CD14-positive monocyte (primary cell): ENCODE results near the gene AOAH. TPM values are rescaled to one million over a fixed set of nuclear protein-coding genes. Genes with fewer than 3 reads are reported as not detected.
A peak's percentile ranks its signal among the peaks of the same experiment; 100 is the strongest.

Experiments
- DNase-seq, 3 donors: peaks; one replicate each; pipeline ENCODE4 v3.0.0-alpha.2; 2011 to 2022
- H2AFZ ChIP-seq: 2 replicates; pipeline ENCODE4 v1.6.0; 2012; ENCODE audit warnings: mild to moderate bottlenecking, low read depth, low read length, inconsistent platforms; ENCODE audit not compliant: insufficient read depth, poor library complexity, severe bottlenecking
- H3K27ac ChIP-seq, 2 donors: 1 replicate in 1 of 2; 2 replicates in 1 of 2; pipeline ENCODE4 v1.5.1; 2012 to 2013; ENCODE audit warnings: low read length in 2 of 2, control low read depth in 1 of 2, inconsistent platforms in 1 of 2, low read depth in 1 of 2, mild to moderate bottlenecking in 1 of 2
- H3K27me3 ChIP-seq, 2 donors: one replicate each; pipeline versions ENCODE4 v1.6.0 to v1.6.1; 2011 to 2013; ENCODE audit warnings: low read length in 2 of 2; ENCODE audit not compliant: control insufficient read depth in 2 of 2, insufficient read depth in 2 of 2
- H3K36me3 ChIP-seq, 2 donors: replicated peaks in 1 of 2; 1 replicate in 1 of 2; 2 replicates in 1 of 2; pipeline versions ENCODE4 v1.5.1 to v1.6.1; 2012 to 2013; ENCODE audit warnings: low read length in 2 of 2, control low read depth in 1 of 2, inconsistent platforms in 1 of 2, mild to moderate bottlenecking in 1 of 2; ENCODE audit not compliant: insufficient read depth in 2 of 2, control insufficient read depth in 1 of 2
- H3K4me1 ChIP-seq, 2 donors: 1 replicate in 1 of 2; 2 replicates in 1 of 2; pipeline versions ENCODE4 v1.5.1 to v1.6.1; 2012 to 2013; ENCODE audit warnings: low read length in 2 of 2, control low read depth in 1 of 2, inconsistent platforms in 1 of 2, mild to moderate bottlenecking in 1 of 2, moderate library complexity in 1 of 2; ENCODE audit not compliant: insufficient read depth in 2 of 2, control insufficient read depth in 1 of 2
- H3K4me2 ChIP-seq: replicated peaks from 2 replicates; pipeline ENCODE3; 2012; ENCODE audit warnings: low read length, moderate library complexity, mild to moderate bottlenecking; ENCODE audit not compliant: poor library complexity, severe bottlenecking; ENCODE audit errors: extremely low read depth
- H3K4me3 ChIP-seq, 3 experiments: fragments of 200-600 bp in 1 of 3; sonication (generic) in 1 of 3; replicated peaks in 1 of 3; 1 replicate in 2 of 3; 2 replicates in 1 of 3; pipeline ENCODE4 v1.5.1; 2011 to 2013; ENCODE audit warnings: low read length in 3 of 3, mild to moderate bottlenecking in 3 of 3, control low read depth in 2 of 3, low read depth in 2 of 3, inconsistent platforms in 1 of 3, moderate library complexity in 1 of 3
- H3K79me2 ChIP-seq: 2 replicates; pipeline ENCODE4 v1.6.0; 2012; ENCODE audit warnings: mild to moderate bottlenecking, control low read depth, inconsistent platforms, low read length, moderate library complexity; ENCODE audit not compliant: insufficient read depth
- H3K9ac ChIP-seq: 2 replicates; pipeline ENCODE4 v1.6.0; 2017; ENCODE audit warnings: low read length, mild to moderate bottlenecking; ENCODE audit not compliant: insufficient read depth, poor library complexity, severe bottlenecking
- H3K9me3 ChIP-seq, 2 donors: replicated peaks in 1 of 2; 1 replicate in 1 of 2; 2 replicates in 1 of 2; pipeline versions ENCODE4 v1.5.1 to v1.6.1; 2012 to 2013; ENCODE audit warnings: low read length in 2 of 2, control low read depth in 1 of 2; ENCODE audit not compliant: control insufficient read depth in 1 of 2, insufficient read depth in 1 of 2
- H4K20me1 ChIP-seq: 2 replicates; pipeline ENCODE4 v1.6.0; 2012; ENCODE audit warnings: mild to moderate bottlenecking, low read length, control low read depth, moderate library complexity; ENCODE audit not compliant: insufficient read depth
- H3K27ac Mint-ChIP-seq, 7 donors: one replicate each; pipeline ENCODE4 v1.8.0; 2020; ENCODE audit warnings: mild to moderate bottlenecking in 7 of 7, mixed read lengths in 7 of 7, moderate library complexity in 6 of 7, inconsistent platforms in 2 of 7
- H3K27me3 Mint-ChIP-seq, 3 donors: one replicate each; pipeline ENCODE4 v1.8.0; 2021 to 2022; ENCODE audit warnings: low read depth in 3 of 3, mild to moderate bottlenecking in 3 of 3, mixed read lengths in 3 of 3, moderate library complexity in 3 of 3, inconsistent platforms in 1 of 3
- H3K36me3 Mint-ChIP-seq, 2 donors: one replicate each; pipeline ENCODE4 v1.8.0; 2020; ENCODE audit warnings: mixed read lengths in 2 of 2, inconsistent platforms in 1 of 2, mild to moderate bottlenecking in 1 of 2
- H3K4me1 Mint-ChIP-seq: one replicate; pipeline ENCODE4 v1.8.0; 2020; ENCODE audit warnings: mild to moderate bottlenecking, mixed read lengths
- H3K4me3 Mint-ChIP-seq, 2 donors: one replicate each; pipeline ENCODE4 v1.8.0; 2020; ENCODE audit warnings: mild to moderate bottlenecking in 2 of 2, mixed read lengths in 2 of 2, moderate library complexity in 1 of 2
- H3K9me3 Mint-ChIP-seq, 7 donors: one replicate each; pipeline ENCODE4 v1.8.0; 2020 to 2022; ENCODE audit warnings: mixed read lengths in 7 of 7, mild to moderate bottlenecking in 6 of 7, moderate library complexity in 6 of 7, inconsistent platforms in 2 of 7
- WGBS: methylation state at CpG from one replicate; pipeline ENCODE4 v1.1.5; 2013; ENCODE audit warnings: missing lambda C conversion rate; ENCODE audit not compliant: insufficient coverage; 5-methylcytosine and 5-hydroxymethylcytosine counted together
- intact Hi-C, 2 donors: fragments of 100-400 bp; cut with micrococcal nuclease; formaldehyde crosslinking; loops; one replicate each; pipeline versions ENCODE4 v1.15.0 to v1.15.1; 2023
- polyA plus RNA-seq, 3 donors: library from polyadenylated mRNA; depleted of rRNA in 1 of 3; unstranded in 2 of 3; stranded (reverse) in 1 of 3; fragments of 300-500 nt in 2 of 3; fragments of >200 nt in 1 of 3; fragmentation: Illumina TruSeq in 2 of 3; gene quantifications; 1 replicate in 2 of 3; 2 replicates in 1 of 3; pipeline ENCODE4 v1.2.3, GENCODE V29; 2012 to 2021
- TF ChIP-seq, protein P1 (sequence below): fragments of 200-600 bp; IDR thresholded peaks from one replicate; pipeline ENCODE4 v1.8.0; 2022; ENCODE audit warnings: antibody characterized with exemption, mild to moderate bottlenecking

The AOAH gene
- polyA plus RNA-seq, 3 donors = 305 to 467 (median 349) TPM

DNA sequence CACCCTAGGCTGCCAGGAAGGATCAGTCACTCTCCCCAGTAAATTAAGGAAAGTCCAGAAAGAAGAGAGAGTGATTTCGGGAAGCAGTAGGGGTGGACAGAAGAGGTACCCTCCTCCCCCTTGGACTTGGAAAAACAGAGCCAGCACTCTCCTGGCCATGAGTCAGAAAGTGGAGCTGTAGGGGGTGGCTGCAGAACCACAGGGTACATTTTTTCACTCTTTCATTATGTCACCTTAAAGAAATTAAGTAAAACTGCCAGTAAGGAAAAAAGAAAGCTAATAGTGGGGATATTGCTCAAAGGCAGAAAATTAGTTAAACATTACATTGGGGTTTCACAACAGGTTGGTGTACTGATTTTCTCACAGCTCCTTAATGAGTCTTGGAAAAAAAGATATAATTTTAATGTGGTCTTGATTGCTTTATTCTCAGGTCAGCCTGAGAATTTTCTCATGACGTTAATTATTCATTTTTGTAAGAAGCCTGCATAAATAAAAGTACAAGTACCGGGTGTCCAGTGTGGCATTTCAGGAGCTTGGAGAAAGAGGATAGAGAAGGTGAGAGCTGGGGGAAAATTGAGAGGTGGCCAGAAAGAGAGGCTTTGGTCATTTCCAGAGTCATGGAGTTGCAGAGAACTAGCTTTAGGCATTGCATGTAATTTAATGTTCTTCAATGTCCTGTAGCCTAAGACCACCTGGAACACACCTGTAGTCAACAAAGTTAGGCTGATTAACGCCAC lies 23.2 kb upstream of the AOAH start:
- Histone ChIP-seq H3K9me3 (no peaks in the 10 kb centered on the region), H3K27me3 (no peaks in the 10 kb centered on the region), H3K4me1 (peaks cover 91 to 99% of the 10 kb centered on the region in 2 donors), H3K79me2 (peaks cover 10% of the 10 kb centered on the region), H3K4me2 (peak overlapping the region; percentile 32), H3K4me3 (peak overlapping the region in 1 of 3 experiments; percentile 45), H3K36me3 (no peaks in the 10 kb centered on the region), H4K20me1 (no peaks in the 10 kb centered on the region), H3K27ac (peak overlapping the region; percentile 56 to 82), H3K9ac (no peak overlapping the region), H2AFZ (no peak overlapping the region)
- peak in 2 of 3 donors; percentile 37 to 61 for DNase-seq
- H3K36me3 Mint-ChIP-seq = peaks cover 2 to 5% of the 10 kb centered on the region in 2 donors
- peak overlapping the region; percentile 89 to 99 (median 98) for H3K27ac Mint-ChIP-seq
- H3K9me3 Mint-ChIP-seq = peaks cover 0 to 2% (median 0%) of the 10 kb centered on the region in 7 donors
- peaks cover 0 to 2% (median 2%) of the 10 kb centered on the region in 3 donors for H3K27me3 Mint-ChIP-seq
- H3K4me1 Mint-ChIP-seq = peaks cover 93% of the 10 kb centered on the region
- WGBS = 85% methylated on average over 3 of the region's 4 CpGs
- intact Hi-C loops = no loop called here
- TF ChIP-seq, protein P1, sequence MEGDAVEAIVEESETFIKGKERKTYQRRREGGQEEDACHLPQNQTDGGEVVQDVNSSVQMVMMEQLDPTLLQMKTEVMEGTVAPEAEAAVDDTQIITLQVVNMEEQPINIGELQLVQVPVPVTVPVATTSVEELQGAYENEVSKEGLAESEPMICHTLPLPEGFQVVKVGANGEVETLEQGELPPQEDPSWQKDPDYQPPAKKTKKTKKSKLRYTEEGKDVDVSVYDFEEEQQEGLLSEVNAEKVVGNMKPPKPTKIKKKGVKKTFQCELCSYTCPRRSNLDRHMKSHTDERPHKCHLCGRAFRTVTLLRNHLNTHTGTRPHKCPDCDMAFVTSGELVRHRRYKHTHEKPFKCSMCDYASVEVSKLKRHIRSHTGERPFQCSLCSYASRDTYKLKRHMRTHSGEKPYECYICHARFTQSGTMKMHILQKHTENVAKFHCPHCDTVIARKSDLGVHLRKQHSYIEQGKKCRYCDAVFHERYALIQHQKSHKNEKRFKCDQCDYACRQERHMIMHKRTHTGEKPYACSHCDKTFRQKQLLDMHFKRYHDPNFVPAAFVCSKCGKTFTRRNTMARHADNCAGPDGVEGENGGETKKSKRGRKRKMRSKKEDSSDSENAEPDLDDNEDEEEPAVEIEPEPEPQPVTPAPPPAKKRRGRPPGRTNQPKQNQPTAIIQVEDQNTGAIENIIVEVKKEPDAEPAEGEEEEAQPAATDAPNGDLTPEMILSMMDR = no peak
- peak overlapping the region in 1 of 2 donors; percentile 35 for H3K4me3 Mint-ChIP-seq

DNA sequence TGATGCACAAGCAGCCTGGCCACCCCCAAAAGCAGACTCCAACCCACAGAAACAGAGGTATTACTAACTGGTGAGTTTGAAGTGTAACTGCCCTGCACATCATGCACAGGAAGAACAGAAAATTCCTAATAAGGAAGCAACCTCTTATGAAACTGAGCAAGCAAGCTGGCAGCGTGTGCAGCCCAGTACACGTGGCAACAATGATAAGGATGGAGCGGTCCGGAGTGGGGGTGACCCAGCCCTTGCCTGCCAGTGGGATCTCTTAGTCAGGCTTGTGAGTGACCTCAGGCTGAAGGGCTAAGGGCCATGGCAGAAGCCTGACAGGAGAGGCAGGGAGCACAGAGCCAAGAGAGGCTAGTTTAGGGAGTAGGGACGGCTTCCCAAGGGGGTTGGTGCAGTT lies 22.1 kb upstream of the AOAH start:
- peaks cover 2 to 5% of the 10 kb centered on the region in 2 donors for H3K36me3 Mint-ChIP-seq
- TF ChIP-seq, protein P1 = no peak
- H3K27ac Mint-ChIP-seq = peak overlapping the region; percentile 86 to 99 (median 97)
- H3K4me3 Mint-ChIP-seq = peak overlapping the region; percentile 39 to 55
- H3K36me3 ChIP-seq = no peaks in the 10 kb centered on the region
- H3K4me1 Mint-ChIP-seq = peaks cover 96% of the 10 kb centered on the region
- peaks cover 0 to 2% (median 2%) of the 10 kb centered on the region in 3 donors for H3K27me3 Mint-ChIP-seq
- peak overlapping the region; percentile 56 to 82 for H3K27ac ChIP-seq
- no peaks in the 10 kb centered on the region for H4K20me1 ChIP-seq
- H3K9me3 ChIP-seq = no peaks in the 10 kb centered on the region
- DNase-seq = peak; percentile 66 to 94 (median 80)
- peak overlapping the region in 1 of 3 experiments; percentile 45 for H3K4me3 ChIP-seq
- no peak overlapping the region for H3K9ac ChIP-seq
- no peaks in the 10 kb centered on the region for H3K27me3 ChIP-seq
- H3K79me2 ChIP-seq = peaks cover 10% of the 10 kb centered on the region
- peaks cover 98 to 99% of the 10 kb centered on the region in 2 donors for H3K4me1 ChIP-seq
- no peak overlapping the region for H2AFZ ChIP-seq
- peak overlapping the region; percentile 55 for H3K4me2 ChIP-seq
- WGBS = 20% methylated on average over 5 of the region's 5 CpGs
- peaks cover 0 to 2% (median 0%) of the 10 kb centered on the region in 7 donors for H3K9me3 Mint-ChIP-seq
- intact Hi-C loops = no loop called here
